GM12878 (cell line): ENCODE data around the gene ZNF783. TPM values are rescaled to one million over a fixed set of nuclear protein-coding genes. Genes with fewer than 3 reads are reported as not detected.

Experiments used
- ATAC-seq: fragments of 200-7000 bp; cut with Tn5 transposase; 3 replicates; pipeline ENCODE4 v1.9.1; 2020; ENCODE audit warnings: mild to moderate bottlenecking, moderate library complexity
- BruUV-seq: library from RNA; stranded (reverse); fragments of 400-500 nt; replicated peaks from 2 replicates; lab custom pipeline; 2021; lab: Mats Ljungman, UMichigan
- CTCF ChIA-PET: fragments of 300-600 bp; sonication (Branson Sonifier 250); formaldehyde crosslinking; extraction: SDS; loops from one replicate; lab custom pipeline; 2021; ENCODE audit warnings: inconsistent platforms; lab: Yijun Ruan, JAX
- POLR2A ChIA-PET: fragments of 350-600 bp; formaldehyde crosslinking; extraction: SDS; loops from one replicate; lab custom pipeline; 2021; ENCODE audit warnings: inconsistent platforms; lab: Charles Lee
- RAD21 ChIA-PET: fragments of 300-600 bp; sonication (Branson Sonifier 250); formaldehyde crosslinking; loops from one replicate; lab custom pipeline; 2023; ENCODE audit warnings: antibody characterized with exemption; ENCODE audit not compliant: unreplicated experiment; lab: Charles Lee
- SMC1A ChIA-PET: fragments of 300-600 bp; sonication (Branson Sonifier 250); formaldehyde crosslinking; loops from one replicate; lab custom pipeline; 2023; ENCODE audit not compliant: unreplicated experiment, uncharacterized antibody; lab: Charles Lee
- DNase-seq: peaks from one replicate; pipeline ENCODE4 v3.0.0-alpha.2; 2011; ENCODE audit warnings: low read depth, low spot score
- FAIRE-seq: peaks from 3 replicates; lab custom pipeline; 2011; peaks lifted over from hg19 to GRCh38; lab: Jason Lieb, UNC
- H2AFZ ChIP-seq: 2 replicates; pipeline ENCODE4 v1.6.0; 2011; ENCODE audit warnings: low read depth, low read length, control low read depth; ENCODE audit not compliant: control insufficient read depth
- H3K27ac ChIP-seq: 2 replicates; pipeline ENCODE4 v1.5.1; 2011; ENCODE audit warnings: control low read depth; ENCODE audit not compliant: control insufficient read depth, insufficient read depth
- H3K27me3 ChIP-seq, 2 experiments: replicated peaks in 1 of 2; 2 replicates each; pipeline versions ENCODE4 v1.6.0 to v1.6.1; 2011; ENCODE audit warnings: low read length in 1 of 2; ENCODE audit not compliant: control insufficient read depth in 2 of 2, insufficient read depth in 2 of 2
- H3K36me3 ChIP-seq, 2 experiments: 2 replicates each; pipeline ENCODE4 v1.5.1; 2011; ENCODE audit warnings: low read length in 1 of 2; ENCODE audit not compliant: control insufficient read depth in 2 of 2, insufficient read depth in 2 of 2
- H3K4me1 ChIP-seq: 2 replicates; pipeline ENCODE4 v1.6.1; 2011; ENCODE audit warnings: mild to moderate bottlenecking, low read length, moderate library complexity, mixed read lengths; ENCODE audit not compliant: control insufficient read depth, insufficient read depth
- H3K4me2 ChIP-seq: 2 replicates; pipeline ENCODE4 v1.6.0; 2011; ENCODE audit warnings: control low read depth; ENCODE audit not compliant: control insufficient read depth, insufficient read depth
- H3K4me3 ChIP-seq: fragments of 200-600 bp; sonication (generic); 2 replicates; pipeline ENCODE4 v1.5.1; 2016
- H3K79me2 ChIP-seq: 2 replicates; pipeline ENCODE4 v1.6.0; 2011; ENCODE audit warnings: low read length; ENCODE audit not compliant: control insufficient read depth, insufficient read depth
- H3K9ac ChIP-seq: 2 replicates; pipeline ENCODE4 v1.8.0; 2011; ENCODE audit warnings: low read length, control low read depth, mixed read lengths; ENCODE audit not compliant: control insufficient read depth, insufficient read depth
- H3K9me3 ChIP-seq: replicated peaks from 3 replicates; pipeline ENCODE4 v1.5.1; 2011; ENCODE audit warnings: mild to moderate bottlenecking, low read length; ENCODE audit not compliant: control insufficient read depth, insufficient read depth
- H4K20me1 ChIP-seq: 2 replicates; pipeline ENCODE4 v1.6.0; 2011; ENCODE audit not compliant: control insufficient read depth, insufficient read depth
- BACH1 ChIP-seq: fragments of 450-650 bp; IDR thresholded peaks from 2 replicates; pipeline ENCODE4 v1.6.1; 2017; ENCODE audit warnings: mild to moderate bottlenecking, borderline replicate concordance
- CHD4 ChIP-seq: fragments of 200-600 bp; sonication (generic); IDR thresholded peaks from 2 replicates; pipeline ENCODE4 v1.6.1; 2016; ENCODE audit warnings: mild to moderate bottlenecking
- CREB1 ChIP-seq: IDR thresholded peaks from 2 replicates; pipeline ENCODE4 v1.6.1; 2012; ENCODE audit warnings: low read depth, mild to moderate bottlenecking, inconsistent platforms
- DPF2 ChIP-seq: fragments of 450-650 bp; IDR thresholded peaks from 2 replicates; pipeline ENCODE4 v1.6.1; 2017; ENCODE audit warnings: mild to moderate bottlenecking
- HCFC1 ChIP-seq: fragments of 150-350 bp; IDR thresholded peaks from 2 replicates; pipeline ENCODE4 v1.6.1; 2014; ENCODE audit warnings: low read length
- IRF4 ChIP-seq: IDR thresholded peaks from 2 replicates; pipeline ENCODE4 v1.6.1; 2011; ENCODE audit warnings: low read depth, low read length
- RUNX3 ChIP-seq: IDR thresholded peaks from 2 replicates; pipeline ENCODE4 v1.6.1; 2012; ENCODE audit warnings: low read length, inconsistent platforms
- WGBS: methylation state at CpG from one replicate; pipeline ENCODE4 v1.1.6; 2016; ENCODE audit warnings: low lambda C conversion rate; ENCODE audit not compliant: insufficient replicate concordance, insufficient coverage; ENCODE audit errors: missing lambda C conversion rate; 5-methylcytosine and 5-hydroxymethylcytosine counted together
- in situ Hi-C: fragments of 300-500 bp; cut with MboI; formaldehyde crosslinking; loops from 9 replicates; pipeline ENCODE4 v1.14.3; 2018; ENCODE audit warnings: mixed read lengths
- intact Hi-C: fragments of 100-400 bp; cut with micrococcal nuclease; formaldehyde crosslinking; loops from one replicate; pipeline ENCODE4 v1.14.2; 2022; ENCODE audit not compliant: unreplicated experiment
- polyA plus RNA-seq, 11 experiments: library from polyadenylated mRNA; depleted of rRNA in 4 of 11; unstranded in 6 of 11; stranded (reverse) in 5 of 11; fragments of >200 nt; fragmentation: Nextera tagmentation in 4 of 11; fragmentation: Illumina TruSeq in 1 of 11; extraction: Ambion mirVana in 4 of 11; extraction: Trizol in 1 of 11; gene quantifications; 1 replicate in 1 of 11; 2 replicates in 10 of 11; pipeline versions ENCODE4 v1.2.1 to v1.2.3, GENCODE V29; 2011 to 2016; ENCODE audit warnings: inconsistent platforms in 2 of 11, missing spikeins in 2 of 11, low read depth in 1 of 11
- total RNA-seq, 4 experiments: library from RNA; depleted of rRNA in 3 of 4; stranded (reverse); fragments of >200 nt in 3 of 4; fragmentation: Illumina TruSeq in 1 of 4; extraction: Trizol in 1 of 4; gene quantifications; 2 replicates each; pipeline versions ENCODE4 v1.2.1 to v1.2.3, GENCODE V29; 2013 to 2021
- TF ChIP-seq, protein P1 (sequence below): fragments of 450-650 bp; IDR thresholded peaks from 2 replicates; pipeline ENCODE4 v1.6.1; 2017; ENCODE audit warnings: mild to moderate bottlenecking, moderate library complexity
- TF ChIP-seq, protein P2 (sequence below): IDR thresholded peaks from 2 replicates; pipeline ENCODE4 v1.6.1; 2012; ENCODE audit warnings: mild to moderate bottlenecking, low read depth, low read length

Gene ZNF783
- total and polyA plus RNA-seq, 10 of the 15 experiments (the other 5 are each of a cell fraction or from before 2014, with no cell fraction given), result 2.0 to 14.4 (median 6.4) TPM

DNA sequence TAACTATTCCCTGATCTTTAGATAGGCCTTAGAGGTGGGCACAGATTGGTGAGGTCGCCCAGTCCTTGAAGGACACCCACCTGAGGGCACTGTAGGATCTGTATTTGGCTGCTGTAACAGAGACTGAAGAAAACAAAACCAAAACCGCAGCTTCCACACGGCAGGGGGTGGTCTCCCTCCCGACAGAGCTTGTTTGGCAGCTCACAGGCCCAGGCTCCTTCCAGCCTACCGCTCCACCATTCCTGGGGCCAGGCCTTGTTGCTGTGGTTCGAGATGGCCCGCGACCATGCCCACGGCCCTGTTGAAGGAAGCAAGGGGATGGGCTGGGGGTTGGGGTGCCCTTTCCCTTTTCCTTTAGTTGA lies 30.4 kb downstream of the ZNF783 start:
- Histone ChIP-seq H3K27ac (no peak overlapping the region), H3K9ac (no peak overlapping the region), H3K4me3 (no peak overlapping the region), H2AFZ (no peak overlapping the region), H3K27me3 (no peaks in the 10 kb centered on the region), H3K79me2 (no peaks in the 10 kb centered on the region), H3K36me3 (peaks cover 0 to 1% of the 10 kb centered on the region in 2 experiments; a peak in 1 of 4 replicates), H4K20me1 (no peaks in the 10 kb centered on the region), H3K4me1 (no peaks in the 10 kb centered on the region), H3K9me3 (no peaks in the 10 kb centered on the region), H3K4me2 (no peak overlapping the region)
- CTCF ChIA-PET, result no interaction called here
- TF ChIP-seq IRF4 (no peak), BACH1 (no peak), HCFC1 (no peak), DPF2 (no peak), RUNX3 (no peak), CREB1 (no peak), CHD4 (no peak)
- TF ChIP-seq, protein P1, sequence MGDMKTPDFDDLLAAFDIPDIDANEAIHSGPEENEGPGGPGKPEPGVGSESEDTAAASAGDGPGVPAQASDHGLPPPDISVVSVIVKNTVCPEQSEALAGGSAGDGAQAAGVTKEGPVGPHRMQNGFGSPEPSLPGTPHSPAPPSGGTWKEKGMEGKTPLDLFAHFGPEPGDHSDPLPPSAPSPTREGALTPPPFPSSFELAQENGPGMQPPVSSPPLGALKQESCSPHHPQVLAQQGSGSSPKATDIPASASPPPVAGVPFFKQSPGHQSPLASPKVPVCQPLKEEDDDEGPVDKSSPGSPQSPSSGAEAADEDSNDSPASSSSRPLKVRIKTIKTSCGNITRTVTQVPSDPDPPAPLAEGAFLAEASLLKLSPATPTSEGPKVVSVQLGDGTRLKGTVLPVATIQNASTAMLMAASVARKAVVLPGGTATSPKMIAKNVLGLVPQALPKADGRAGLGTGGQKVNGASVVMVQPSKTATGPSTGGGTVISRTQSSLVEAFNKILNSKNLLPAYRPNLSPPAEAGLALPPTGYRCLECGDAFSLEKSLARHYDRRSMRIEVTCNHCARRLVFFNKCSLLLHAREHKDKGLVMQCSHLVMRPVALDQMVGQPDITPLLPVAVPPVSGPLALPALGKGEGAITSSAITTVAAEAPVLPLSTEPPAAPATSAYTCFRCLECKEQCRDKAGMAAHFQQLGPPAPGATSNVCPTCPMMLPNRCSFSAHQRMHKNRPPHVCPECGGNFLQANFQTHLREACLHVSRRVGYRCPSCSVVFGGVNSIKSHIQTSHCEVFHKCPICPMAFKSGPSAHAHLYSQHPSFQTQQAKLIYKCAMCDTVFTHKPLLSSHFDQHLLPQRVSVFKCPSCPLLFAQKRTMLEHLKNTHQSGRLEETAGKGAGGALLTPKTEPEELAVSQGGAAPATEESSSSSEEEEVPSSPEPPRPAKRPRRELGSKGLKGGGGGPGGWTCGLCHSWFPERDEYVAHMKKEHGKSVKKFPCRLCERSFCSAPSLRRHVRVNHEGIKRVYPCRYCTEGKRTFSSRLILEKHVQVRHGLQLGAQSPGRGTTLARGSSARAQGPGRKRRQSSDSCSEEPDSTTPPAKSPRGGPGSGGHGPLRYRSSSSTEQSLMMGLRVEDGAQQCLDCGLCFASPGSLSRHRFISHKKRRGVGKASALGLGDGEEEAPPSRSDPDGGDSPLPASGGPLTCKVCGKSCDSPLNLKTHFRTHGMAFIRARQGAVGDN, result no peak
- TF ChIP-seq, protein P2, sequence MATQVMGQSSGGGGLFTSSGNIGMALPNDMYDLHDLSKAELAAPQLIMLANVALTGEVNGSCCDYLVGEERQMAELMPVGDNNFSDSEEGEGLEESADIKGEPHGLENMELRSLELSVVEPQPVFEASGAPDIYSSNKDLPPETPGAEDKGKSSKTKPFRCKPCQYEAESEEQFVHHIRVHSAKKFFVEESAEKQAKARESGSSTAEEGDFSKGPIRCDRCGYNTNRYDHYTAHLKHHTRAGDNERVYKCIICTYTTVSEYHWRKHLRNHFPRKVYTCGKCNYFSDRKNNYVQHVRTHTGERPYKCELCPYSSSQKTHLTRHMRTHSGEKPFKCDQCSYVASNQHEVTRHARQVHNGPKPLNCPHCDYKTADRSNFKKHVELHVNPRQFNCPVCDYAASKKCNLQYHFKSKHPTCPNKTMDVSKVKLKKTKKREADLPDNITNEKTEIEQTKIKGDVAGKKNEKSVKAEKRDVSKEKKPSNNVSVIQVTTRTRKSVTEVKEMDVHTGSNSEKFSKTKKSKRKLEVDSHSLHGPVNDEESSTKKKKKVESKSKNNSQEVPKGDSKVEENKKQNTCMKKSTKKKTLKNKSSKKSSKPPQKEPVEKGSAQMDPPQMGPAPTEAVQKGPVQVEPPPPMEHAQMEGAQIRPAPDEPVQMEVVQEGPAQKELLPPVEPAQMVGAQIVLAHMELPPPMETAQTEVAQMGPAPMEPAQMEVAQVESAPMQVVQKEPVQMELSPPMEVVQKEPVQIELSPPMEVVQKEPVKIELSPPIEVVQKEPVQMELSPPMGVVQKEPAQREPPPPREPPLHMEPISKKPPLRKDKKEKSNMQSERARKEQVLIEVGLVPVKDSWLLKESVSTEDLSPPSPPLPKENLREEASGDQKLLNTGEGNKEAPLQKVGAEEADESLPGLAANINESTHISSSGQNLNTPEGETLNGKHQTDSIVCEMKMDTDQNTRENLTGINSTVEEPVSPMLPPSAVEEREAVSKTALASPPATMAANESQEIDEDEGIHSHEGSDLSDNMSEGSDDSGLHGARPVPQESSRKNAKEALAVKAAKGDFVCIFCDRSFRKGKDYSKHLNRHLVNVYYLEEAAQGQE, result no peak
- ATAC-seq, result no peak
- DNase-seq, result no peak
- POLR2A ChIA-PET, result no interaction called here
- in situ Hi-C loops (no loop called here), intact Hi-C loops (no loop called here)
- SMC1A ChIA-PET, result no interaction called here
- no peak for FAIRE-seq
- RAD21 ChIA-PET, result interaction anchor here (0.6 kb wide), 1 partner anchor 19 kb away, joined by 3 read pairs; no protein-coding TSS in a partner anchor
- no TSS peak for BruUV-seq
- 85% methylated on average over 9 of the region's 9 CpGs for WGBS
